K562 (cell line): ENCODE data around the gene MTCH2. TPM values are rescaled to one million over a fixed set of nuclear protein-coding genes. Genes with fewer than 3 reads are reported as not detected.

Experiments
- CREM ChIP-seq: IDR thresholded peaks from 2 replicates; pipeline ENCODE4 v1.6.1; 2014; ENCODE audit warnings: antibody characterized with exemption, low read depth
- CXXC5 ChIP-seq: fragments of 250-450 bp; sonication (Bioruptor Pico); IDR thresholded peaks from 2 replicates; pipeline ENCODE4 v1.8.0; 2022; ENCODE audit warnings: inconsistent platforms, mild to moderate bottlenecking, moderate library complexity
- ESRRB ChIP-seq: fragments of 250-450 bp; sonication (Bioruptor Pico); IDR thresholded peaks from 2 replicates; pipeline ENCODE4 v1.5.0; 2020; ENCODE audit warnings: mild to moderate bottlenecking, moderate library complexity, borderline replicate concordance
- HES1 ChIP-seq: fragments of 450-650 bp; IDR thresholded peaks from 2 replicates; pipeline ENCODE4 v1.6.1; 2016; ENCODE audit warnings: low read depth, mild to moderate bottlenecking, moderate library complexity
- HNRNPH1 ChIP-seq: fragments of 200-400 bp; formaldehyde crosslinking; optimal IDR thresholded peaks from 2 replicates; pipeline ENCODE3; 2017; ENCODE audit warnings: low read depth, mild to moderate bottlenecking, low read length, moderate library complexity
- POLR2B ChIP-seq: fragments of 450-650 bp; IDR thresholded peaks from 2 replicates; pipeline ENCODE4 v1.6.1; 2018; ENCODE audit warnings: low read depth; ENCODE audit not compliant: partially characterized antibody
- TCF3 ChIP-seq: sonication (generic); formaldehyde crosslinking; IDR thresholded peaks from 2 replicates; pipeline ENCODE4 v1.4.0; 2020; ENCODE audit warnings: mild to moderate bottlenecking, missing genetic modification reagents
- YY1 ChIP-seq, 3 experiments: IDR thresholded peaks; 2 replicates each; pipeline ENCODE4 v1.6.1; 2011; ENCODE audit warnings: low read length in 2 of 3, mild to moderate bottlenecking in 2 of 3, moderate library complexity in 2 of 3, borderline replicate concordance in 1 of 3, control low read depth in 1 of 3, low read depth in 1 of 3; ENCODE audit not compliant: insufficient read depth in 3 of 3, insufficient replicate concordance in 2 of 3, control insufficient read depth in 1 of 3, insufficient read length in 1 of 3; ENCODE audit errors: extremely low read depth in 1 of 3
- ZNF12 ChIP-seq: sonication (generic); formaldehyde crosslinking; IDR thresholded peaks from 2 replicates; pipeline ENCODE4 v1.4.0; 2020; ENCODE audit warnings: mild to moderate bottlenecking, missing genetic modification reagents
- polyA plus RNA-seq, 8 experiments: library from polyadenylated mRNA; depleted of rRNA in 4 of 8; stranded (reverse) in 5 of 8; unstranded in 3 of 8; fragments of >200 nt; fragmentation: Nextera tagmentation in 2 of 8; fragmentation: Illumina TruSeq in 1 of 8; extraction: Ambion mirVana in 2 of 8; extraction: Trizol in 1 of 8; gene quantifications; 2 replicates each; pipeline versions ENCODE4 v1.2.1 to v1.2.3, GENCODE V29; 2011 to 2014; ENCODE audit warnings: inconsistent platforms in 1 of 8, missing spikeins in 1 of 8
- total RNA-seq, 7 experiments: library from RNA; depleted of rRNA in 6 of 7; stranded (reverse); fragments of >200 nt in 6 of 7; fragmentation: Illumina TruSeq in 2 of 7; extraction: Trizol in 2 of 7; gene quantifications; 2 replicates each; pipeline versions ENCODE4 v1.2.1 to v1.2.3, GENCODE V29; 2011 to 2021; ENCODE audit warnings: low replicate concordance in 1 of 7
- TF ChIP-seq, protein P1 (sequence below): fragments of 450-650 bp; IDR thresholded peaks from 2 replicates; pipeline ENCODE4 v1.6.1; 2016; ENCODE audit warnings: mild to moderate bottlenecking, moderate library complexity

The MTCH2 gene
- total and polyA plus RNA-seq, 9 of the 15 experiments (the other 6 are each of a cell fraction or from before 2014, with no cell fraction given): 95.4 to 620 (median 198) TPM

GRCh38 chr11:47672283-47672730 is 29.9 kb upstream of the MTCH2 start (continued):
- TF ChIP-seq, protein P1, sequence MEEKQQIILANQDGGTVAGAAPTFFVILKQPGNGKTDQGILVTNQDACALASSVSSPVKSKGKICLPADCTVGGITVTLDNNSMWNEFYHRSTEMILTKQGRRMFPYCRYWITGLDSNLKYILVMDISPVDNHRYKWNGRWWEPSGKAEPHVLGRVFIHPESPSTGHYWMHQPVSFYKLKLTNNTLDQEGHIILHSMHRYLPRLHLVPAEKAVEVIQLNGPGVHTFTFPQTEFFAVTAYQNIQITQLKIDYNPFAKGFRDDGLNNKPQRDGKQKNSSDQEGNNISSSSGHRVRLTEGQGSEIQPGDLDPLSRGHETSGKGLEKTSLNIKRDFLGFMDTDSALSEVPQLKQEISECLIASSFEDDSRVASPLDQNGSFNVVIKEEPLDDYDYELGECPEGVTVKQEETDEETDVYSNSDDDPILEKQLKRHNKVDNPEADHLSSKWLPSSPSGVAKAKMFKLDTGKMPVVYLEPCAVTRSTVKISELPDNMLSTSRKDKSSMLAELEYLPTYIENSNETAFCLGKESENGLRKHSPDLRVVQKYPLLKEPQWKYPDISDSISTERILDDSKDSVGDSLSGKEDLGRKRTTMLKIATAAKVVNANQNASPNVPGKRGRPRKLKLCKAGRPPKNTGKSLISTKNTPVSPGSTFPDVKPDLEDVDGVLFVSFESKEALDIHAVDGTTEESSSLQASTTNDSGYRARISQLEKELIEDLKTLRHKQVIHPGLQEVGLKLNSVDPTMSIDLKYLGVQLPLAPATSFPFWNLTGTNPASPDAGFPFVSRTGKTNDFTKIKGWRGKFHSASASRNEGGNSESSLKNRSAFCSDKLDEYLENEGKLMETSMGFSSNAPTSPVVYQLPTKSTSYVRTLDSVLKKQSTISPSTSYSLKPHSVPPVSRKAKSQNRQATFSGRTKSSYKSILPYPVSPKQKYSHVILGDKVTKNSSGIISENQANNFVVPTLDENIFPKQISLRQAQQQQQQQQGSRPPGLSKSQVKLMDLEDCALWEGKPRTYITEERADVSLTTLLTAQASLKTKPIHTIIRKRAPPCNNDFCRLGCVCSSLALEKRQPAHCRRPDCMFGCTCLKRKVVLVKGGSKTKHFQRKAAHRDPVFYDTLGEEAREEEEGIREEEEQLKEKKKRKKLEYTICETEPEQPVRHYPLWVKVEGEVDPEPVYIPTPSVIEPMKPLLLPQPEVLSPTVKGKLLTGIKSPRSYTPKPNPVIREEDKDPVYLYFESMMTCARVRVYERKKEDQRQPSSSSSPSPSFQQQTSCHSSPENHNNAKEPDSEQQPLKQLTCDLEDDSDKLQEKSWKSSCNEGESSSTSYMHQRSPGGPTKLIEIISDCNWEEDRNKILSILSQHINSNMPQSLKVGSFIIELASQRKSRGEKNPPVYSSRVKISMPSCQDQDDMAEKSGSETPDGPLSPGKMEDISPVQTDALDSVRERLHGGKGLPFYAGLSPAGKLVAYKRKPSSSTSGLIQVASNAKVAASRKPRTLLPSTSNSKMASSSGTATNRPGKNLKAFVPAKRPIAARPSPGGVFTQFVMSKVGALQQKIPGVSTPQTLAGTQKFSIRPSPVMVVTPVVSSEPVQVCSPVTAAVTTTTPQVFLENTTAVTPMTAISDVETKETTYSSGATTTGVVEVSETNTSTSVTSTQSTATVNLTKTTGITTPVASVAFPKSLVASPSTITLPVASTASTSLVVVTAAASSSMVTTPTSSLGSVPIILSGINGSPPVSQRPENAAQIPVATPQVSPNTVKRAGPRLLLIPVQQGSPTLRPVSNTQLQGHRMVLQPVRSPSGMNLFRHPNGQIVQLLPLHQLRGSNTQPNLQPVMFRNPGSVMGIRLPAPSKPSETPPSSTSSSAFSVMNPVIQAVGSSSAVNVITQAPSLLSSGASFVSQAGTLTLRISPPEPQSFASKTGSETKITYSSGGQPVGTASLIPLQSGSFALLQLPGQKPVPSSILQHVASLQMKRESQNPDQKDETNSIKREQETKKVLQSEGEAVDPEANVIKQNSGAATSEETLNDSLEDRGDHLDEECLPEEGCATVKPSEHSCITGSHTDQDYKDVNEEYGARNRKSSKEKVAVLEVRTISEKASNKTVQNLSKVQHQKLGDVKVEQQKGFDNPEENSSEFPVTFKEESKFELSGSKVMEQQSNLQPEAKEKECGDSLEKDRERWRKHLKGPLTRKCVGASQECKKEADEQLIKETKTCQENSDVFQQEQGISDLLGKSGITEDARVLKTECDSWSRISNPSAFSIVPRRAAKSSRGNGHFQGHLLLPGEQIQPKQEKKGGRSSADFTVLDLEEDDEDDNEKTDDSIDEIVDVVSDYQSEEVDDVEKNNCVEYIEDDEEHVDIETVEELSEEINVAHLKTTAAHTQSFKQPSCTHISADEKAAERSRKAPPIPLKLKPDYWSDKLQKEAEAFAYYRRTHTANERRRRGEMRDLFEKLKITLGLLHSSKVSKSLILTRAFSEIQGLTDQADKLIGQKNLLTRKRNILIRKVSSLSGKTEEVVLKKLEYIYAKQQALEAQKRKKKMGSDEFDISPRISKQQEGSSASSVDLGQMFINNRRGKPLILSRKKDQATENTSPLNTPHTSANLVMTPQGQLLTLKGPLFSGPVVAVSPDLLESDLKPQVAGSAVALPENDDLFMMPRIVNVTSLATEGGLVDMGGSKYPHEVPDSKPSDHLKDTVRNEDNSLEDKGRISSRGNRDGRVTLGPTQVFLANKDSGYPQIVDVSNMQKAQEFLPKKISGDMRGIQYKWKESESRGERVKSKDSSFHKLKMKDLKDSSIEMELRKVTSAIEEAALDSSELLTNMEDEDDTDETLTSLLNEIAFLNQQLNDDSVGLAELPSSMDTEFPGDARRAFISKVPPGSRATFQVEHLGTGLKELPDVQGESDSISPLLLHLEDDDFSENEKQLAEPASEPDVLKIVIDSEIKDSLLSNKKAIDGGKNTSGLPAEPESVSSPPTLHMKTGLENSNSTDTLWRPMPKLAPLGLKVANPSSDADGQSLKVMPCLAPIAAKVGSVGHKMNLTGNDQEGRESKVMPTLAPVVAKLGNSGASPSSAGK: 0 out of 2 replicates have a peak, but pooled peaks have one; percentile 50
- no peak for TF ChIP-seq CREM
- peak in 2 of 3 experiments; percentile 30 to 80 for TF ChIP-seq YY1 (IDR thresholded peaks at IDR 0.05; ENCODE audit: borderline replicate concordance in 1 of 3, control insufficient read depth in 1 of 3, extremely low read depth in 1 of 3, insufficient read depth in 3 of 3, insufficient read length in 1 of 3, insufficient replicate concordance in 2 of 3, low read depth in 1 of 3, low read length in 2 of 3)
- no peak for TF ChIP-seq CXXC5 (CRISPR knock-in tag)
- no peak for TF ChIP-seq TCF3 (CRISPR knock-in tag)
- TF ChIP-seq HNRNPH1: no peak
- no peak for TF ChIP-seq ESRRB
- no peak for TF ChIP-seq HES1
- no peak for TF ChIP-seq POLR2B
- TF ChIP-seq ZNF12: no peak
